GM21619 (cell line): ENCODE data around the gene SORCS2.

Experiments
- ATAC-seq: cut with Tn5 transposase; IDR thresholded peaks from one replicate; pipeline ENCODE4 v1.9.1; 2021; ENCODE audit not compliant: unreplicated experiment

The SORCS2 gene

GRCh38 chr4:7744142-7744804 lies 551.9 kb downstream of the SORCS2 start:
- ATAC-seq, result no peak

- no peak for ATAC-seq
These were observed 553.1 kb downstream of the SORCS2 start for GRCh38 chr4:7745301-7745885.

DNA sequence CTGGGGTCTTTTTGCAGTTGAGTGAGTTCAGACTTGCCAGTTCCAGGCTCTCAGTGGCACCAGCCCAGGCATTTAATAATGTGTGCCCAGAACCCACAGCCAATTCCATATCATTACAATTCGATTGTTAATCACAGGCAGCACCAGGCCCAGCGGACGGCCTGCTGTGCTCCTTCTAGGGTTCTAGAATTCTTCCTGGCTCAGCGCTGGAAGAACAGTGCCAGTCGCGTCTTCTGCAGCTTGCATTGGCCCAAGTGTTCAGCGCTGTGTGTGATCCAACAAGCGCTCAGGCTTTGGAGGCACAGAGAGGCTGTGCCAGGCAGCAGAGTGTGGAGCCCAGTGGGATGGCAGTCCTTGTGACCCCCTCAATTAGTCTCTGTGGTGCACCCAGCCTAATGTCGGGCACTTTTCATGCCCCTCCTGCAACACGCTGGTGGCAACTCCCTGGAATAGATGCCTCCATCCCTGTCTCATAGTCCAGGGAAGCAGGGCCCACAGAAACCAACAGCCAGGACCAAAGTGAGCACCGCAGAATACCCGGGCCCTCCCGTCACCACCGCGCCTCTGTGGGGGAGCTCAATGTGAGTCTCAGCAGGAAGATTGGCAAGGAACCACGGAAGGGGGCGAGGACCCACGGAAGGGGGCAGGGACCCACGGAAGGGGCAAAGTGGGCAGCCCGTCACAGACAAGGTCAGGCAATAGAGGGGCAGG lies 554.2 kb downstream of the SORCS2 start:
- ATAC-seq, result no peak

- ATAC-seq, result no peak
These were observed 554.7 kb downstream of the SORCS2 start for GRCh38 chr4:7747062-7747385.

GRCh38 chr4:7747566-7747965 lies 555.2 kb downstream of the SORCS2 start:
- ATAC-seq, result no peak

DNA sequence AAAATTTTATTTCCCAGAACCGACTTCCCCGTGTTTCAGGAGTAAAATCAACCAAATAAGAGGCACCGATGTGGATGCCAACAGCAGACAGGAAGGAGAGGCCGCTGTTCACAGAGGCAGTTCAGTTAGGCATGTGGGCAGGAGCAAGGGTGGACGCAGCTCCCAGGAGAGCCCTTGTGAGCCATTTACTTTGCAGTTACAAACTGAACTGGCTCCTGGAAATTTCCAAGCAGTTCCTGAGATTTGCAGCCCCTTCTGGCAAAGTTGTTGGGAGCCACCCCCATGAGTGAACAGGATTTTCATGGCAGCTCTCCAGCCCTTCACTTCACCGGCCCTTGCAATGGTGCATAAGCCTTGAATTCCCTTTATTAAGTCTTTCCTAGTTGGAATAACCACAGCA lies 558.2 kb downstream of the SORCS2 start:
- ATAC-seq, result no peak

DNA sequence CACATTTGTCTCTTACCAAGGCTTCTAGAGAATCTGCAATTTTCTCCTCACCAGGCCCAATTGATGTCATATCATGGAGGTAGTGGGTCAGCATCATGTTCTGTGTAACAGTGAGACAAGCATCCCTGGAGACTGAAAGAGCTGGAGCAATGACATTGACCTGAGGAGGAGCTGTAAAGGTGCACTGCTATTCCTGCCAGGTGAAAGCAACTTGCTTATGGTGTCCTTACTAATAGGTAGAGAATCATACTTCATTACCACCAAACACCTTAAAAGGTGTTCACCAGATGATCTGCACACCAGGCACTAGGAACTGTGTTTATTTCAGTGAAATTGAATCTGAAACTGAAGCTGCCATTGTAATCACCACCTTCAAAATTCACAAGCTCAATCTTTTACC lies 558.6 kb downstream of the SORCS2 start:
- ATAC-seq, result no peak

DNA sequence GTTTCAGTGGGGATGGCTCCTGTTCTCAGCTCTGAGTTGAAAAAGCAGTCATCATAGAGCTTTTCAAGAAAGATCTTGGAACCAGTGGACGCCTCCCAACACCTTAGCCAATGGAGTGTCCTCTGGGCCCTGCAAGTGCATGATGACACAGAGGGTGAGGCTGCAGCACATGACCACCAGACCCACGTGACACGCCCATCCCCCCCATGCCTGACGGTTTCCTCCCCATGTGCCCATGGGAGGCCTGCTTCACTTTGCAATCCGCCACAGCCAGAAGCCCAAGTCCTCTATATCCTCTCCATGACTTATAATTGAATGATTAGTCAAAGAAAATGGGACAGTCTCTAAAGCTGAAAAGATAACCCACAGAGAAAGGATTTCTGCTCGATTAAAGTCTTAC lies 560.3 kb downstream of the SORCS2 start:
- ATAC-seq, result no peak

GRCh38 chr4:7753271-7753670 lies 560.9 kb downstream of the SORCS2 start:
- ATAC-seq, result no peak

DNA sequence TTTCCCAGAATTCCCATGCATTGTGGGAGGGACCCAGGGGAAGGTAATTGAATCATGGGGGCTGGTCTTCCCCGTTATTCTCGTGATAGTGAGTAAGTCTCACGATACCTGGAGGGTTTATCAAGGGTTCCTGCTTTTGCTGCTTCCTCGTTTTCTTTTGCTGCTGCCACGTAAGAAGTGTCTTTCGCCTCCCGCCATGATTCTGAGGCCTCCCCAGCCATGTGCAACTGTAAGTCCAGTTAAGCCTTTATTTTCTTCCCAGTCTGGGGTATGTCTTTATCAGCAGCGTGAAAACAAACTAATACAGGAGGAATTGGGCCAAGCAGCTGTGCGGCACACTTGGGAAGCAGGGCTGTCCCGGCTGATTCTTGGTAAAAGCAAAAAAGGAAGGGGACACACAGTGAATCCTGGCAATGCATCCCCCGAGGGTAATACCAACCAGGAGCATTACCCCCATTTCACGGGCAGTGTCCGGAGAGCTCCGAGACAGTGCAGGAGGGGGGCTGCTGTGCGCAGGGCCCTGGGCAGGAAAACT lies 561.7 kb downstream of the SORCS2 start:
- no peak for ATAC-seq

GRCh38 chr4:7754565-7755262 lies 562.4 kb downstream of the SORCS2 start:
- no peak for ATAC-seq

DNA sequence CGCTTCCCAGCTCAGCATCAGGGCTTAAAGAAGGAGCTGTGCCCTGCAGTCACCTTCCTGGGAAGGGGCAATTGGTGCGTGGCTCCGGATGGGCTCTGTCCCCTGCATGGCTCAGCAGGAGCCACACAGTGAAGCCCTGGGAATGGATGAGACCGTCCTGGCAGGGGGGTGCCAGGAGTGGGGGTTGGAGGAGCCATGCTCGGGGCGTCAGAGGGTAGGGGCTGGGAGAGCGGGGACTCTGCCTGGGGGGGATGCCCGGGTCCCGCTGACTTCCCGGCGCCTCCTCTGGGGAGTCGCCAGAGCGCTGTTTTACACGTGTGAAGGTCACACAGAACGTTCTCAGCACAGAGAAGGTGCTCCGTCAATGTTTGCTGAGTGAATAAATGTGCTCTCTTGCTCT lies 563.2 kb downstream of the SORCS2 start:
- ATAC-seq, result no peak

- no peak for ATAC-seq
These were observed 563.7 kb downstream of the SORCS2 start for GRCh38 chr4:7756071-7756470.

GRCh38 chr4:7756561-7757355 lies 564.4 kb downstream of the SORCS2 start:
- no peak for ATAC-seq

DNA sequence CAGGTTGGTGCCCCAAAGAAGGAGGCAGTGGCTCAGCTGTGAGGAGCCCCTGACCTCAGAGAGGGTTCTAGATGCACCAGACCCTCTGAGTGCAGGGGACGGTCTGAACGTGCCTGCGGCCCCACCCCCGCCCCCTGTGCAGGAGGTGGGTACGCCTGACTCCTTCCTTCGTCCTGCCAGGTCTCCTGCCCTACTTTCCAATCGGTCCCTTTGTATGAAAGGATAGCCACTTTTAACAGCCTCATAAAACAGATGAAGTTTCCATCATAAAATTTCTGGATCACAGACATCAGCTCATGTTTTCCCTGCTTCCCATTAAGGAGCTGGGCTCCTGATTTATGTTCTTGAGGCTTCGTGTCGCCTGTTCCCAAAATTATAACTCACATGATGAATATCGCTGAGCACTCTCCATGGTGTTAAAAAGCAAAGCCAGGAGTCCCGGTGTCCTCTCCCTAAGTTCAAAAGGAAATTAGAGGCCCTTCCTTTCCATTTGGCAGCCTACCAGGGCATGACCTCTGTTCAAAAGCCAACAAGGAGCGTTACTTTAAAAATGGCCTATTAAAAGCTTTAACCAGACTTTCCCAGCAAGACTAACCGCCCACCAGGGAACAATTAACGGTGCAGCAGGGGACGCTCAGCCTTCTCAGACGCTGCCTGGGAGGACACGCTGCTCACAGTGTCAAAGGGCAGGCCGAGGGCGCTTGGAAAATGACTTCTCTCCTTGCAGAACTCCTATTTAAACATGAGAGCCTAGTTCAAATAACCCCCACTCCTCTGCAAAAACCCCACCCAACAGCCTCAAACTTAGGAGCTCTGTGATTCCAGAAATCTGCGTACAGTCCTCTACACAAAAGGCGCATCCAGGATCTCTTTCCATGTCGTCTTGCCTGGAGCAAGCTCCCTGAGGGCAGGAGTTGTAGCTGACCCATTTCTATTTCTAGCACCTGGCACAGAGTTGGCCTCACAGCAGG lies 565.4 kb downstream of the SORCS2 start:
- no peak for ATAC-seq

DNA sequence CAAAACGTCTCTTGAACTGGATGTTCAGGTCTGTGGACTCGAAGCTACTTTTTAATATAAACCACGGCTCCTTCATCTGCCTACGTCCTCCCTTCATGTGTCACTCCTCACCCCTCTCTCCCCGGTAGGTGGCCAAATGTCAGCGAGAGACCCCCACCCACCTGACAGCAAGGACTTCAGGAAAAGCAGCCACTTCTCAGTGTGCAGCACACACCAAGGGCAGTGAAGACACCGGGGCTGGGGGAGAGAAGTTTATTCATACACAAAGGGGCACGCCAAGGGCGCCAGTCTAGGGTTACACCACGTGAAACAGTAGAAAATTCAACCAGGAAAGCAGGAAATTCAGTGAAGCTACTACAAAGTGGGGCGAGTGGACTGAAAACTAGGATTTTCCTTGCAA lies 566.1 kb downstream of the SORCS2 start:
- ATAC-seq, result no peak

DNA sequence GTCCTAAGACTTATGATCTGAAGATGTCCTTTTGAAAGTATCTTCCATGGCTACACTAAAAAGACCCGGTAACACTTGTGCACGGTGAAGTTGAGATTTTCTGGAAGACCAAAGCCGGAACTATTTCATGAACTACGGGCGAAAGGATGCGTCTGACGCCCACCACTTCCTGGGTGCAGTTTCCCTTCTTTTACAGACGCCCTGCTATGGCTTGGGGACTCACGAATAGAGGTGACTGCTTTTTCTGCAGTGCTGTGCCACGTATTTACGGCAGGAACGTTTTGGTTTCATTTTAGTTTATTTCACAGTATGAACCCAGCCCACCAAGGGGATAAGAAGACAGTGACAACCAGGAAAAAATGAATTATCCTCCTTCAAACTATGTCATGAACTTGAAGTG lies 566.9 kb downstream of the SORCS2 start:
- ATAC-seq, result no peak

GRCh38 chr4:7759635-7760034 lies 567.3 kb downstream of the SORCS2 start:
- ATAC-seq, result no peak

- no peak for ATAC-seq
These were observed 567.9 kb downstream of the SORCS2 start for GRCh38 chr4:7760228-7760627.

GRCh38 chr4:7760706-7761105 lies 568.4 kb downstream of the SORCS2 start:
- no peak for ATAC-seq
